Fibroblast of the aortic adventitia (primary cell): ENCODE results near the gene RFC5. TPM values are rescaled to one million over a fixed set of nuclear protein-coding genes. Genes with fewer than 3 reads are reported as not detected.

Experiments
- DNase-seq: peaks from one replicate; pipeline ENCODE4 v3.0.0-alpha.2; 2010; ENCODE audit warnings: low read depth
- H3K4me3 ChIP-seq: 2 replicates; pipeline ENCODE4 v1.5.1; 2011; ENCODE audit warnings: low read depth, mild to moderate bottlenecking, control low read depth, low read length, moderate library complexity
- CTCF ChIP-seq: IDR thresholded peaks from 2 replicates; pipeline ENCODE4 v1.5.1; 2011; ENCODE audit warnings: mild to moderate bottlenecking, low read length, control low read depth, inconsistent platforms; ENCODE audit not compliant: insufficient read depth
- total RNA-seq: library from RNA; depleted of rRNA; stranded (reverse); fragments of >200 nt; gene quantifications from 2 replicates; pipeline ENCODE4 v1.2.3, GENCODE V29; 2012; ENCODE audit warnings: low replicate concordance

Gene RFC5
- total RNA-seq, 1 donor = 26.2 TPM

GRCh38 chr12:117972301-117972700 is 44.2 kb upstream of the RFC5 start:
- H3K4me3 ChIP-seq = no peak overlapping the region
- no peak for TF ChIP-seq CTCF
- DNase-seq = no peak

DNA sequence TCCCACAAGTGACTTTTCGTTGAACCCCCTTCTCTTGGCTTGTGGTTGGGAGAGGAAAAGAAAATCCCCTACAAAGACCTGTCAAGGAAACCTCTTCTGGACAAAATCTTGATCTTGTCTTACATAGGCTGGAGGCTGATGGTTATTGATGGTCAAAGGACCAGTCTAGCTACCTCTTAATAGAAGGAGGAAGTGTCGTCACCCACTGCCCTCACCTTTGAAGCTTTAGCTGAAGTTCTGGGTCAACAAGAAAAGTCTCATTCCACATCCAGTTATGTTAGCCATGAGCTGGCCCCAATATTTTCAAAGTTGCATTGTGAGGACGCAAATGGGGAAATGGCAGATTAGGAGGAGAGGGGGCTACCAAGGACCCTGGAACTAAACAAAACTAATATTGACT is 41.5 kb upstream of the RFC5 start:
- H3K4me3 ChIP-seq = no peak overlapping the region
- no peak for DNase-seq
- no peak for TF ChIP-seq CTCF

GRCh38 chr12:117977373-117977772 is 39.1 kb upstream of the RFC5 start:
- no peak for DNase-seq
- no peak overlapping the region for H3K4me3 ChIP-seq
- TF ChIP-seq CTCF = no peak

DNA sequence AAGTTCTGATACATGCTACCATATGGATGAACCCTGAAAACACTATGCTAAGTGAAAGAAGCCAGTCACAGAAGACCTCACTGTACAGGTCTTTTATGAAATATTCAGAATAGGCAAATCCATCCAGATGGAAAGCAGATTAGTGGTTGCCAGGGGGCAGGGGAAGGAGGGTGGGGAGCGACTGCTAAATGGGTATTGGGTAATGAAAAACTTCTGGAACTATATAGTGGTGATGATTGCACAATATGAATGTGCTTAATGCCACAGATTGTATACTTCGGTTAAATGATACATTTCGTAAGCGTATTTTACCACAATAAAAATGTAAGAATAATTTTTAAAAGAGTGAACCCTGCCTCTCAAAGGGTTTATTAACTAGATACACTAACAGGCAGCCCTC is 35.9 kb upstream of the RFC5 start:
- DNase-seq = no peak
- H3K4me3 ChIP-seq = no peak overlapping the region
- TF ChIP-seq CTCF = no peak

DNA sequence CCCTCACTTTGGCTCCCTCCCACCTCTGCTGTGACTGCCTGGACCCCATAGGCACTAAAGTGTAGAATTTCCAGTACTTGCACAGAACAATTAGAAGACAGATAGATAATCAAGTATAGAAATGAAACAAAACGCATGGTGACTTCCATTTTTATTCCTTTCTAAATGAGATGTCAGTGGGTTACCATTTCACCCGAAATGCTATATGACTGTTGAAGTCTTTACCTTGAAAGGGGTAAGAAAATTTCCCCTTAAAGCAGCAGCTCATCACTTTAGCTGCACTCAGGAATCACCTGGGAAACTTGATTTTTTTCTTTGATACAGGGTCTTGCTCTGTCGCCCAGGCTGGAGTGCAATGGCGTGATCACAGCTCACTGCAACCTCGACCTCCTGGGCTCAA is 35.2 kb upstream of the RFC5 start:
- TF ChIP-seq CTCF = no peak
- no peak overlapping the region for H3K4me3 ChIP-seq
- DNase-seq = no peak

GRCh38 chr12:117985182-117985581 is 31.3 kb upstream of the RFC5 start:
- peak; percentile 11 for DNase-seq
- no peak for TF ChIP-seq CTCF

GRCh38 chr12:117986705-117987469 is 29.6 kb upstream of the RFC5 start:
- no peak overlapping the region for H3K4me3 ChIP-seq
- DNase-seq = peak; percentile 61
- no peak for TF ChIP-seq CTCF

More at GRCh38 chr12:117985182-117985581, 31.3 kb upstream of the RFC5 start:
- no peak overlapping the region for H3K4me3 ChIP-seq
